HG03521 (cell line): ENCODE results near the gene LRRC39.

Experiments used
- ATAC-seq: cut with Tn5 transposase; IDR thresholded peaks from one replicate; pipeline ENCODE4 v1.9.1; 2021; ENCODE audit warnings: mild to moderate bottlenecking, moderate library complexity; ENCODE audit not compliant: unreplicated experiment

LRRC39 gene

DNA sequence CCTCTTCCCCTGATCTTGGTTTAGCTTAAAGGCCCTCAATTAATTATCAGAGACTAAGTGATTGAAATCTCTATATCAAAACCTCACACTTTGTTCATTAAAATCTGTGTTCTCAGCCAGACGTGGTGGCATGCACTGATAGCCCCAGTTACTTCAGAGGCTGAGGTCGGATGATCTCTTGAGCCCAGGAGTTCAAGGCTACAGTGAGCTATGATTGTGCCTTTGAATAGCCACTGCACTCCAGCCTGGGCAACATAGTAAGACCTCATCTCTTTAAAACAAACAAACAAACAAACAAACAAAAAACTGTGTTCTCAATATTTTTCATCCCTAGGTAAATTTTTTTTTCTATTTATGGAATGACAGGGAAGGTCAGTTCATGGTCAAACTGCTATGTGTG, 26.4 kb downstream of the LRRC39 start:
- no peak for ATAC-seq

DNA sequence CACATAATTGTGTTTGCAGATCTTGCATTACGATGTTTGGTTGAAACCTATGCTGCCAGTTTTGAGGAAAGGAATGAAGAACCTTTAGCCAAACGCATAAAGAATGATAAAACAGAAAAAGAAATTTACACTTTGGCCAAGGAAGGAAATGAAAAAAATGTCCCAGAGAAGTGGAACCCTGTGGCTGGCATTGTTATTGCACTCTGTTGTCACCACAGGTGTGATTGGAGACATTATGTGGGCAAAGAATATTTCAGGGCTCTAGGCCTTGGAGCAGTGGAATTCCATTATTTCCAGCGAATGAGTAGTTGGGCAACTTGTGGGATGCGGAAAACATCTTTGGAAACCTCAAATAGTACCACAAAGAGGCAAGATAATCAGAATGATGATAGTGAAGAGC, 30.2 kb downstream of the LRRC39 start:
- ATAC-seq = no peak

DNA sequence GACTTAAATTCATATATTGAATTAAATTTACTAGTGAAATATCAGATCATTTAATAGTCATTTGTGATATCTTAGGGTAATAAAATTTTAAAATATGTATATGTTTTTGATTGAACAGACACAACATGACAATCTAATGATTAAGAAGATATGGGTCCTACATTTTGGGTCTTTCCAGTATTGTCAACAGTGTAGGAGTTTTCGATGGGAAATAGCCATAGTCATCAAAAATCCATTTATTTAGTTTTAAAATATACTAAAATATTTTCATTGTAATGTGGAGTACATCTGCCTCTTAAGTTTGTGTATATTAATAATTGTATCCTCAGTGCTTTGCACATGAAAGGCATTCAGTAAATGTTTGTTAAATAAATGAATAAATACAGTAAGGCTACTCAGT, 31.1 kb downstream of the LRRC39 start:
- ATAC-seq = no peak

DNA sequence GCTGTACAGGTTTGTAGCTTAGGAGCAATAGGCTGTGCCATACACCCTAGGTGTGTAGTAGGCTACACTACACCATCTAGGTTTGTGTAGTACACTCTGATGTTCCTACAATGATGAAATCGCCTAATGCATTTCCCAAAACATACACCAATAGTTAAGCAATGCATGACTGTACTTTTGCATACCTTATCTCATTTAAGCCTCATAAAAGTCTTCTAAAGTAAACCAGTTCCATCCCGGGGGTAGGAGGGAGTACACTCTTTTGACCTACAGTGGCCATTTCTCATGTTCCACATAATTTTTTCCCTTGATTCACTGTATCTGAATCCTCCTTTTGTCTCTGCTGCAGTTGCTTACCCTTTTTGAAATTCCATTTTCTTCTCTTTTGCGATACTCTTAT, 32.9 kb downstream of the LRRC39 start:
- no peak for ATAC-seq

DNA sequence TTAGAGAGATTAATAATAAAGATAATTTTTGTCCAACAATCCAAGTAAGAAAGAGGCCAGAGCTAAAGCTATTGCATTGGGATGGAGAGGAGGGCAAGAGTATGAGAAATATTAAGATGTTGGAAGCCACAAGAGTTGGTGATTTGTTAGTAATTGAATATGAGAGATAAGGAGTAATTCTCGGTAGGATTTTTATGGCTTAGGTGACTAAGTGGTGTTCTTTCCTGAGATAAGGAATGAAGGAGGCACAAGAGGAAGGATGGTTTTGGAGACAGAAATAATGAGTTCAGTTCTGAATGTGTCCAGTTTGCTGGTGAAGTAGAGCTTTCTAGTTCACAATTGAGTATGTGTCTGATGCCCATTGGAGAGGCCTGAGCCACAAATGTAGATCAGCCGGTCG, 35.7 kb downstream of the LRRC39 start:
- no peak for ATAC-seq

DNA sequence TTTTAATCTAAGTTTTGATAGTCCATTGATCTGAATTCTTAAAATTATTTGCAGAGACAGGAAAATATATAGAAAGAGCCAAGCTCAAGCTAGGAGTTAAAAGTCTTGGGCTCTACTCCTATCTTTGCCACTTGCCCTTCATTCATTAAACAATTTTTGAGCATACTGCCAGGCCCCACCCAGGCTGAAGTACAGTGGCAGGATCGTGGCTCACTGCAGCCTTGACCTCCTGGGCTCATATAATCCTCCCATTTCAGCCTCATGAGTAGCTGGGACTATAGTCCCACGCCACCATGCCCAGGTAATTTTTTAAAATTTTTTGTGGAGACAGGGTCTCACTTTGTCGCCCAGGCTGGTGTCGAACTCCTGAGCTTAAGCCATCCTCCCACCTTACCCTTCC, 36.9 kb downstream of the LRRC39 start:
- ATAC-seq = no peak

DNA sequence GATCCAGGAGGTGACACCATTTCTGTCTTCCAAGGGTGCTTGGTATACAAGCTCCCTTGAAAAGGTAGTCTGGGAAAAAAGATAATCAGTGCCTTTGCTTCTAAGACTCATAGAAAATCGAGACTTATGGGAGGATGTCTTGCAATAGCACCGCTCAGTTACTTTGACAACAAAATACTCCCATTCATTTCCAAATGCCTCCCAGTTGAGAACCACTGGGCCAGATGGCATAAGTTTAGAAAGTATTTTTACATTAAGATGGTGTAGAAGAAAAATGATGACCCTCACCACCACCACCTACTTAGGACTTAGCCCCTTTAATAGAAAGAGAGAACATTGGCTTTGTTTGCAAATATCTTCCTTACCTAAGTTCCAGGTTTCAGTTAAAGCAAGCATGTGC, 40.5 kb downstream of the LRRC39 start:
- ATAC-seq = no peak

DNA sequence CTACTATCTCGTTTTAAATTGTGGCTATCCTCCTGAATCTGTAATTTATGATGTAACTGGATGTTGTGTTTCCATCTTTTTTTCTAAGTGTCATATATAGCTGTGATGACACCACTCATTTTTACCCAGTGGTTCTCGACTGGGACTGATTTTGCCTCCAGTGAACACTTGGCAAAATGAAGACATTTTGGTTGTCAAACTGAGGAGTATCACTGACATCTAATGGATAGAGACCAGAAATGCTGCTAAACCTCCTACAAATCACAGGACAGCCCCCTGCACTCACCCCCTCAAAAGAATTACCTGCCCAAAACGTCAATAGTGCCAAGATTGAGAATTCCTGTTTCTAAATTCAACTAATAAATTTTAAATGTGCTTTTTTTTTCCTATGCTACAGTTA, 43.2 kb downstream of the LRRC39 start:
- no peak for ATAC-seq

DNA sequence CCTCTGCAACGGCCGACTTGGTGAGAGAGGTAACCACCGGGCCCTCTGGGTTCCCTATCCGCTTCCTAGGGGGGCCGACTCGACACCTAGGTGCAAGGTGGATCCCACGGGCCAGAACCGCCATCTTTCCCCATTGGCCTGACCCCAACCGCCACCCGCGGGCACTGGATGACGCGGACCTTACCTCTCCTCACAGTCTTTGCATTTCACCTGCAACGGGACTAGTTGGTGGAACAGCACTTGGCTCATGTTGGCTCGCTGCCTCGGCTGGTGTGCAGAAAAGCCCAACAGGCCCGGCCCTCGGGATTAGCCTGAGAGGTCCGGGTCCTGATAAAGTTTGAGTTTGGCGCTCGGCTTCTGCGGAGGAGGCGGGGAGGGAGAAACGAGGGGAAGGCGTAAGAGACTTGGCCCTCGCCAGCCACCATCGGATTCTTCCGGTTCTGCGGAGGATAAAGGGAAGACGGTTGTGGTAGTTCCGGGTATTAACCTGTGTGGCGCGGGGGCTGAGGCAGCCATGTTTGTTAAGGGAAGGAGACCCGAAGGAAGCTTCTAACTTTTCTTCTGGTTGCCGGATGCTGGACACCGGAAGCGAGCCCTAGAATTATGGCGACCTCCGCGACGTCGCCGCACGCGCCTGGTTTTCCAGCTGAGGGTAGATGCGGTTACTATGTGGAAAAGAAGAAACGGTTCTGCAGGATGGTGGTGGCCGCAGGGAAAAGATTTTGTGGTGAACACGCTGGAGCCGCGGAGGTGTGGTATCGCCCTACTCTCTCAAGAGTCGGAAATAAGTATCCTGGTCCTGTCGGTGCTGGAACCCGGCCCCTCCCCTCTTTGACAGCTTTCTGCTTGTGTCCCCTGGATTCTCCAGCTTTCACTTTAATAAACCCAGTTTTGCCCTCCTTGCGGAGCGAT, 45.2 kb downstream of the LRRC39 start, which contains the start of the genes SASS6 and TRMT13:
TSS of gene SASS6 (minus strand) at position 365 of the 912 bp plus-strand sequence. CDS start at position 249, 116 bp downstream.
TSS of gene TRMT13 (plus strand) at position 598 of the 912 bp plus-strand sequence. CDS start at position 604, 6 bp downstream.
- peak; percentile 87 for ATAC-seq

DNA sequence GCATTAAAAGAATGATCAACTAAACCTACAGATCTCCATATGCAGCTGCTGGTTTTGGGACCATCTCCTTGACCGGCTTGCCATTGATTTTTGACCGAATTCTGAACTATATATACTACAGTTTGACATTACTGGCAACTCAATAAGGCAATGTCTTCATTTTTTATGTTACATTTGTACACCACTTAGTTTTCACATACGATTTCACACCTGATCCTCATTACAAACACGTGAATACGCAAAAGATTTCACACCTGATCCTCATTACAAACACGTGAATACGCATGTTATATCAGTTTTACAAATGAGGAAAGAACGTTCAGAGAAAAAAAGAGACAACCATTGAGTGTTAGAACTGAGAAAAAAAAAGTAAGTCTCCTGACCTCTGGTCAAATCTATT, 46.4 kb downstream of the LRRC39 start:
- no peak for ATAC-seq

DNA sequence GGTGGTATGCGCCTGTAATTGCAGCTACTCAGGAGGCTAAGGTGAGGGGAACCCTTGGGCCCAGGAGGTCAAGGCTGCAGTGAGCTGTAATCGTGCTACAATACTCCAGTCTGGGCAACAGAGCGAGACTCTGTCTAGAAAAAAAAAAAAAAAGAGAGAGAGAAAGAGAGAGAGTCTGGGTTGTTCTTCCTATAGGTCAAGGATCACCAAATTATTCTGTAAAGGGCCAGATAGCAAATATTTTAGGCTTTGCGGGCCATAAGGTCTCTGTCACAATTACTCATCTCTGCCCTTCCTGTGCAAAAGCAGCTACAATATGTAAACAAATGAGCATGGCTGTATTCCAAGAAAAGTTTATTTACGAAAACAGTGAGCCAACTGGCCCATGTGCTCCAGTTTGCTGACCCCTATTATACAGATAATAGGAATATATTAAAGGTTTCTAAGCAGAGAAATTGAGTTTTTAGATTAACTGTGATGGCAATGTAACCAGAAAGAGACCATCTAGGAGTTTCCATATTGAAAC, 47.4 kb downstream of the LRRC39 start:
- ATAC-seq = no peak

DNA sequence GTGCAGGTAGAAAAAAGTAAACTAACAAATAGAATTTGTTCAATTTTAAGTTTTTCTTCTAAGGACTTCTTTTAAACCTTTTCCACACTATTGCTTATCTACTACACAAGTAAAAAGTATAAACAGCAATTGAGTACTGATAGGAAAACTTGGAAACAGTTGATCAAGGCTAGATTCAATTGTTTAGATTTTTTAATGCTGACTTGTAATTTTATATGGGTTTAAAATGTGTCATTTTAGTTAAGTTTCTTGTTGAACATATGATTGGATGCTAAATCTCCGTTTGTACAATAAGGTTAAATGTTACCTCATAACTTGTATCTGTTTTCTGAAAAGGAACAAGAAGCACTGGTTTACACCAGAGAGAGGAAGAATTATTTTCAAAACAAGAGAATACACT, 50.8 kb downstream of the LRRC39 start:
- no peak for ATAC-seq

DNA sequence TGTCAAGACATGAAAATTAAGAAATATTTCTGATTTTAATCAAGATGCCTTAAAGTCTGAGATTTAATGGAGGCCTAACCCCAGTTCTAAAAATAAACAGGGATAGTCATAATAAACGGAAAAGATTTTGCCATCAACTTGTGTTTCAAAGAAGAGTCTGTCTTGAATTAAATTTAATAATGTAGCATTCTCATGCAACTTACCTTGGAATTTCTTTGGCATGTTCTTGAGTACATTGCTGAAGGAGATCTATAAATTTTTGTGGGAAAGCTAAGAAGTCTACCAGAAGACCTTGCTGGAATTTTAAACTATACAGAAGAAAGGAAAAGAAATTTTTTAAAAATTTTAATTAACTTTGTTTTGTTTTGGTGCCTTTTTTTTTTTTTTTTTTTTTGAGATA, 55.9 kb downstream of the LRRC39 start:
- no peak for ATAC-seq

DNA sequence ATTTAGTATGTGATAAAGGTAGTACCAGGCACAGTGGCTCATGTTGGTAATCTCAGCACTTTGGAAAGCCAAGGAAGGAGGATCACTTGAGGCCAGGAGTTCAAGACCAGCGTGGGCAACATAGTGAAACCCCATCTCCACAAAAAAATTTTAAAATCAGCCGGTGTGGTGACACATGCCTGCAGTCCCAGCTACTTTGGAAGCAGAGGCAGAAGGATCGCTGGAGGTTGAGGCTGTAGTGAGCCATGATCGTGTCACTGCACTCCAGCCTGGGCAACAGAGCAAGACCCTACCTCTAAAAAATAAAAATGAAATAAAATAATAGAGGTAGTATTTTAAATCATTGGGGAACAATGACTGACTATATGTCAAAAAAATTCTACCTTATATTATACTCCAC, 62.5 kb downstream of the LRRC39 start:
- ATAC-seq = no peak

DNA sequence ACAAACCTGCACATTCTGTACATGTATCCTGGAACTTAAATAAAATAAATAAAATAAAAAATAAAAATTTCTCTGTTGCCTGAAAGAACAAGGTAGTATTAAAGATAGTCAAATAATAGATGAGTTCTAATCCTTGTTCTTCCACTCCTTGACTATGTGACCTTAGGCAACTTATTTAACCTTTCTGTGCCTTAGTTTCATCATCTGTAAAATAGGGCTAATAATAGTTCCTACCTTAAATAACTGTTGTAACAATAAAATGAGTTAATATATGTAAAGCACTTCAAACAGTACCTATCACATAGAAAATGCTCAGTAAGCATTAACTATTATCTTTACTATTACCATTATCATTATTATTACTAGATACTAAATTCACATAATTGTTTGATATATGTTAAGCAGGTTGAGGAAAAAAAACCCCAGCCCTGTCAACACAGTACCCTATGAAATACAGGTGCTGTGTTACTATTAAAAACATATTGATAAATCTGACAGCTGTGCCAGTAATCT, 68.4 kb downstream of the LRRC39 start:
- ATAC-seq = no peak

DNA sequence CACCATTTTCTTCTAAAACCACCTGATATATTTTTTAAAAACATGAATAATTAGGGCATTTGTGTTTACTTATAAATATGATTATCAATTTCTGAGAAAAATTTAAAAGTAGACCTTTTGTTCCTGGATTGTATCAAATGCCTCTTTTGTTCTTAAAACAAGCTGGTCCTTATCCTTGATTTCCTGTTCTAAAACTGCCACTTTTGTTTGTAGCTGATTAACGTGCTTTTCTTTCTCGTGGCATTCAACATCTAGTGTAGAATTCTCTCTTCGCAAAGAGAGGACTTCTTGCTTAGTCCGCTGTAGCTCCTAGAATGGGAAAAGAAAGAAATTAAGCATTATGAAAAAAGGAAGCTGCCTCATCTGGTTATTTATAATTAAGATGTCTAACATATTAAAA, 70.4 kb downstream of the LRRC39 start:
- ATAC-seq = no peak

DNA sequence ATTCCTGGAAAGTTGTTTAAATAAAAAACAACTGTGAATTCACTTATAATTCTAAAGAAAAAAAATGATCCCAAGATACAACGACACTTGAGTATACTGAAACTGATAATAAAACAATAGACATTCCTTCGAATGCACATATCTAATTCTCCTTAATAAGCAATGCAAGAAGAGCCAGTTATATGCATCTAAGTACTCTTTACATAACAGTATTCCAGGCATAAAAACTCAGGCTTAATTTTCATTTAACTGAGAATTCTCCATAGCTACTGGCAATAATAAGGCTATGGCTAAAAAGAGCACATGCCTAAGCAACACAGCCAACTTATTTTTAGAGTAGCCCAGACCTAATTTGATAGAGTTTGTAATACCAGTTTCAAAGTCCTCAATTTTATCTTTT, 76.5 kb downstream of the LRRC39 start:
- no peak for ATAC-seq

DNA sequence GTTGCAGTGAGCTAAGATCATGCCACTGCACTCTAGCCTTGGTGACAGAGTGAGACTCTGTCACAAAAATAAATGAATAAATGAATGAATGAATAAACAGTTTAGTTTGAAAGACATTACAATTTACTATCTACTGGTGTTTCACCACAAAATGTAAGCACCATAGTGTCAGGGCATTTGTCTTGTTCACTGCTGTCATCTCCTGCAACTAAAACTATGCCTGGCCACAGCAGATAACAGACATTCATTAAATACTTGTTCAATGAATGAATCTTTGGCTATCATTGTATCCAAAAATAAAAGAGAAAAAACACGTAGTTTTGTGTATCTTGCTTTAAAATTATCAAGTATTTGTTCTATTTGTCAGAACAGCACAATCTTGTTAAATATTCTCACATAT, 77.9 kb downstream of the LRRC39 start:
- no peak for ATAC-seq
